ENCODE data around the gene SLC15A3. TPM values are rescaled to one million over a fixed set of nuclear protein-coding genes. Genes with fewer than 3 reads are reported as not detected.

SLC15A3 gene
- polyA plus RNA-seq (ENCODE audit: insufficient read length in 4 of 4) = 10 to 100 TPM; 19.1 to 24.5 (median 20.6) TPM

GRCh38 chr11:60951904-60952741 lies at the start of gene SLC15A3:
TSS of gene SLC15A3 (minus strand) at chr11:60952176. CDS start at chr11:60951551, 625 bp downstream.
- DNase-seq (ENCODE audit: low read depth in 4 of 4, low spot score in 2 of 4) = peak in 2 of 4 donors; percentile 27 to 41

- DNase-seq (ENCODE audit: low read depth in 4 of 4, low spot score in 2 of 4) = no peak
These were observed 48.5 kb upstream of the SLC15A3 start for GRCh38 chr11:61000426-61000825.

- no peak for DNase-seq (ENCODE audit: low read depth in 4 of 4, low spot score in 2 of 4)
These were observed 44.6 kb upstream of the SLC15A3 start for GRCh38 chr11:60996381-60997138.

GRCh38 chr11:60995798-60996197 lies 43.8 kb upstream of the SLC15A3 start:
- no peak for DNase-seq (ENCODE audit: low read depth in 4 of 4, low spot score in 2 of 4)

- no peak for DNase-seq (ENCODE audit: low read depth in 4 of 4, low spot score in 2 of 4)
These were observed 42.6 kb upstream of the SLC15A3 start for GRCh38 chr11:60994541-60995080.

- DNase-seq (ENCODE audit: low read depth in 4 of 4, low spot score in 2 of 4) = no peak
These were observed 41.6 kb upstream of the SLC15A3 start for GRCh38 chr11:60993615-60994014.

DNA sequence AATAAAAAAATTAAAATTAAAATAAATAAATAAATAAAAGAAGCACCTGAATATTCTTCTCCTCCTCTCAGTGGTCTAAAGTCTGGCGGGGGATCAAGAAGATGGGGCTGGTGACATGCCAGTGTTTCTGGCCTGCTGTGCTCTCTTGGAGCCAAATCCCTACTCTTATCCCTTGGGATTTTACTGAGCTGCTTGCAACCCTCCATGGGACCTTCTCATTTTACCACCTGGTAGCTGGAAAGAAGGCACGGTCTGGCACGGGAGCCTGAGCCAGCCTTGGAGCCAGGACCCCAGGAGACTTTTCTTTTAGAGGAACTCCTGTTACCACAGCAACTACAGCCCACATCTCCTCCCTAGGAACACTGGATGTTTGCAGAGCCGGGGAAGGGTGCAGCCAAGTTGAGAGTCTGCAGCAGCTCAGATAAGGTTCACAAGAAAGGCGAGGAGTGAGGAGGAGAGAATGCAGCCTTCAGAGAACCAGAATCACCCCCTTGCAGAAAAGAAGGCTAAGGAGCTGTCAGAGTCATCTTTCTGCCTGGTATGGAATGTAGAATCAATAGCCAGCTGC lies 41.0 kb upstream of the SLC15A3 start:
- no peak for DNase-seq (ENCODE audit: low read depth in 4 of 4, low spot score in 2 of 4)

GRCh38 chr11:60991457-60991856 lies 39.5 kb upstream of the SLC15A3 start:
- DNase-seq (ENCODE audit: low read depth in 4 of 4, low spot score in 2 of 4) = no peak

GRCh38 chr11:60989093-60989650 lies 37.2 kb upstream of the SLC15A3 start:
- DNase-seq (ENCODE audit: low read depth in 4 of 4, low spot score in 2 of 4) = no peak

DNA sequence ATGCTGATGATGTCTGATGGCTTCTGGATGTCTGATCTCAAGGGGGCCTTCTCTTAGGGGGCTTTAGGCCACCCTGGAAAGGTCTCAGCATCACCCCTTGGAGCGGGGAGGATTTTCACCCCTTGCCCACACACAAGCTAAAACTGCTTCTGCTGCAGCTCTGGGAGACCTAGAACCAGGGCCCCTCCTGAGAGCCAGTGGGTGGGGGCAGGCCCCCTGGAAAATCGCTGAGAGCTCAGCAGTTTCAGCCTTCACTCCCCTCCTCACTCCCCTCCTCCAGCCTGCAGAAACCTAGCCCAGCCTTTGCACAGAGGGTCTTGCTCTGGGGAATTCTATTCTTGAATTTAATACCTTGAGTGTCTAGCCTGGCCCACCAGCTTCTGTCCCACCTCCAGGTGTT lies 36.7 kb upstream of the SLC15A3 start:
- no peak for DNase-seq (ENCODE audit: low read depth in 4 of 4, low spot score in 2 of 4)

DNA sequence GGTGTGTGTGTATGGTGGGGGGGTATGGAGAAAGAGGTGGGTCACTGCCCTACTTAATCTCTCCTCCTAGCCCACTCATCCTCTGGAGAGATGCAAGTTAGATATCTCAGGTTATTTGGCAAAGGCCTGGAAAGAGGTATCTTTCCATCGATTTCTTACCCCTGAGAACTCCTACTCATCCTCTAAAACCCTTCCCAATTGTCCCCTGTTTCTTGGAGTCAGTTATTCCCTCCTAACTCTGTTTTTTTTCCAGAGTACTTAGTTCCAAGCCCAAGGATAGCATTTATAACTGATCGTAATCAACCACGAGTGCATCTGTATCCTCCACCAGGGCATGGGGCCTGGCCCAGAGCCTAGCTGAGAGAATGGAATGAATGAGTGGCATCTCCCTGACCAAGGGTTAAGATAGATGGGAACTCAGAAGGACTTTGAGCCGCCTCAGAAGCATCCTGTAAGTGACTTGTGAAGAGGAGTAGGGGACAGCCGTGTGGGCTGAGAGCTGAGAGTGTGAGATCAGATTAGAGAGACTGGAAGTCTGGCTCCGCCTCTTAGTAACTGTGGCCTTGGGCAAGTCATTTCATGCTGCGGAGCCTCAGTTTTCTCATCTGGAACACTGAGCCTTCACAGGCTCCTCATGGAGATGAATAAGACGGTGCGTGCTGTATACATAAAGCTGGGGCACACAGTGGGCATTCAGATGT lies 35.8 kb upstream of the SLC15A3 start:
- no peak for DNase-seq (ENCODE audit: low read depth in 4 of 4, low spot score in 2 of 4)

DNA sequence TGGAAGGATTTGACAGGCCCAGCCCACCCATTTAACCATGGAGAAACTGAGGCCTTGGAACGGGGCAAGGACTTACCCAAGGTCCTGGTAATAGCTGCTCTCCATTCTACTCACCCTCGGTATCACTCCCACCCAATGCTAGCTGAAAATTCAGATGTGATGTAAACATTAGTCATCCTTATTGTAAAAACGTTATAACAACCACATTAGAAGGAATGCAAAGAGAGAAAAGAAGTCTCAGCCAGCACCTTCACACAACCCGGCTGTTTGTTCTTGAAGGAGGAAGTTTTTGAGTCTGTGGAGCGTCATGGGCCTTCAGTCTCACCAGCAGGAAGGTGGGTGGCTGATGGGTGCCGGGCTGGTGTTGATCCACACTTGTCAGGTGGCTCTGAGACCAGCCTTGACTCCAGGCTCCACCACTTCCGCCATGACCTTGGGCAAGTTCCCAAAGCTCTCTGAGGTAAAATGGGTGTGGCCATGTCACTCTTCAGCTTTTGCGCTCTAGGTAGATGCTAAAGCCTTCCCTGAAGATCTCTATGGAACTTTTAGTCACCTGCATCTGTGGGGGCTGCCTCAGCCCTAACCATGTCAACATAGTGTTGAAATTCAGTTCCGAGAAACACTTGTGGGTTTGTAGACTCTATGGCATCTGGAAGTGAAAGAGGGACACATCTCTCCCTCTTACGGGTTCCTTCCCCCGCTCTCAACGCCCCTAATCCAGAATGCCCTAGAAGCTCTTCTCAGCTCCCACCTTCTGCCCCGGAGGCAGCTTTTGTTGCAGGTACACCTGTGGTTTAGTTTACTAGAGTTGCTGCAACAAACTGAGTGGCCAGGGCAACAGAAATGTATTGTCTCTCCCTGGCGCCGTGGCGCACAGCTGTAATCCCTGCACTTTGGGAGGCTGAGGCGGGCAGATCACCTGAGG lies 34.3 kb upstream of the SLC15A3 start:
- DNase-seq (ENCODE audit: low read depth in 4 of 4, low spot score in 2 of 4) = no peak

GRCh38 chr11:60985501-60985900 lies 33.5 kb upstream of the SLC15A3 start:
- DNase-seq (ENCODE audit: low read depth in 4 of 4, low spot score in 2 of 4) = no peak

DNA sequence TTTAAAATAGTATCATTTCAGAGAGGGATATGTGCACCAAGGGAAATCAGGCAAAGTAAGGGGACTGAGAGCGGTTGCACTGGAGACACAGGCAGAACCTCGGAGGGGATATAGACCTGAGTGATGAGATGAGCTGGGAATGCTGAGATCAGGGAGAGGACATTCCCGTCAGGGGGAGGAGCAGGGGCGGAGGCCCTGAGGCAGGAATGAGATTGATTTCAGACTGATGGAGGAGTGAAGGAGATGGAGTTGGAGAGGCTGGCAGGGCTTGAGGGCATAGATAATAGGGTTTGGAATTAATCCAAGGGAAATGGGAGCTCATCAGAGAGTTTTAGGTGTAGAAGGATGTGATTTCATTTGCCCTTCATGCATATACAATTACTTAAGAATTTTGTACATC lies 32.7 kb upstream of the SLC15A3 start:
- DNase-seq (ENCODE audit: low read depth in 4 of 4, low spot score in 2 of 4) = no peak

DNA sequence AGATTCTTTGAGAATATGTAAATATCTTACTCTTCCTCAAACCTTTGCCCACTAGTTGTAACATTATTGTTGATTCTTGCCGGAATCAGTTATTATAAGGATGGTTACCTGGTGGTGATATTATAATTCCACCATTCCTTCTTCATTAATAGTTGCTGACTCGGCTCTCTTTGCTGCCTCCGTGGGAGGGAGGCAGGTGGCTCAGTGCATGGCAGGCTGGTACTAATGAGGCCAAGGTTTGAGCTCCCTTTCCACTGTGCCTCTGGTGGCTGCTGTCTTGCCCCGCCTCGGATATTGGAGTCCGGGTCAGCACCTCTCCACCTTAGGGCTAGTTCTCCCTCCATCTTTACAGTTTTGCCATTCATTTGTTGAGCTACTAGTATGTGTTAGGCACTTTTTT lies 32.2 kb upstream of the SLC15A3 start:
- no peak for DNase-seq (ENCODE audit: low read depth in 4 of 4, low spot score in 2 of 4)

- DNase-seq (ENCODE audit: low read depth in 4 of 4, low spot score in 2 of 4) = no peak
These were observed 30.2 kb upstream of the SLC15A3 start for GRCh38 chr11:60982184-60982583.

- no peak for DNase-seq (ENCODE audit: low read depth in 4 of 4, low spot score in 2 of 4)
These were observed 29.5 kb upstream of the SLC15A3 start for GRCh38 chr11:60981515-60981914.

DNA sequence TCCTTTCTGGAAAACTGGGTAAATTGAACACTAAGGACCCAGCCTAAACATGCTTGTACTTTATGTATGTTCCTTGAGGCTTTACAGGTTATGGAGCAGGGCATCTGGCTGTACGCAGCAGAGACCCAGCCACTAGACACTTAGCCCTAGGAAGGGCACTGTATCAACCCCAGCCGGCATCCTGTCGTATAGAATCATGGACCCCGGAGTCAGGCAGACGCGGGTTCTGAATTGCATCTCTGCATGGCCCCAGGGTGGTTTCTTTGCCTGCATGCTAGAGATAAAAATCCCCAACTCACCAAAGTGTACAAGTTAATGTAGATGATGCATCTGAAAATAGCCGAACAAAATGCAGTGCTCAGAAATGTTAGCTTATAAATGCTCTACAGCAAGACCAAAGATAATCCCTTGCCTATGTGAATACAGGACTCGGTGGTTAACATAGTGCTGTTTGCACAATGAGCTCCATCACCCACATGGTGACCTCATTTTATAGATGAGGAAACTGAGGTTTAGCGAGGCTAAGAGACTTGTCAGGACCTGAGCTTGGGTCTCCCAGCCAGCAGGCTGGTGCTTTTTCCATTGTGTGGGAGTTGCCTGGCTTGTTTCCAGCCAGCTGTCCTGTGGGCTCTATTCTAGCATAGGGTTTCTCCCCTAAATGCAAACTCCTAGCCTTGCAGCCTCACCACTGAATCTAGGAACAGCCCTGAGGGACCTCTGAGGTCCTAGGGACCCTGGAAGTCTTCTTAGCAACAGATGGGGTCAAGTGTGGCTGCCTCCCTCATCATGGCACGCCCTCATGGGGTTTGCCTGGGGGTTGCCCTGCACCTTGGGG lies 26.8 kb upstream of the SLC15A3 start:
- DNase-seq (ENCODE audit: low read depth in 4 of 4, low spot score in 2 of 4) = no peak

Measured in left renal cortex interstitium (tissue), 4 donors.